Astrocyte of the cerebellum (primary cell): ENCODE measurements around the gene CD274.

Source experiments
- DNase-seq: peaks from one replicate; pipeline ENCODE4 v3.0.0-alpha.2; 2011; ENCODE audit warnings: low read depth
- H3K4me3 ChIP-seq: 2 replicates; pipeline ENCODE4 v1.5.1; 2011; ENCODE audit warnings: mild to moderate bottlenecking, low read depth, low read length, moderate library complexity
- in situ Hi-C: cut with HindIII; loops from 2 replicates; pipeline ENCODE4 v1.10.0; 2017; ENCODE audit warnings: low sequenced_read_pairs
- TF ChIP-seq, protein P1 (sequence below): IDR thresholded peaks from 2 replicates; pipeline ENCODE4 v1.5.1; 2012; ENCODE audit warnings: low read length, low read depth, moderate library complexity, mild to moderate bottlenecking; ENCODE audit errors: missing control alignments

CD274 gene

DNA sequence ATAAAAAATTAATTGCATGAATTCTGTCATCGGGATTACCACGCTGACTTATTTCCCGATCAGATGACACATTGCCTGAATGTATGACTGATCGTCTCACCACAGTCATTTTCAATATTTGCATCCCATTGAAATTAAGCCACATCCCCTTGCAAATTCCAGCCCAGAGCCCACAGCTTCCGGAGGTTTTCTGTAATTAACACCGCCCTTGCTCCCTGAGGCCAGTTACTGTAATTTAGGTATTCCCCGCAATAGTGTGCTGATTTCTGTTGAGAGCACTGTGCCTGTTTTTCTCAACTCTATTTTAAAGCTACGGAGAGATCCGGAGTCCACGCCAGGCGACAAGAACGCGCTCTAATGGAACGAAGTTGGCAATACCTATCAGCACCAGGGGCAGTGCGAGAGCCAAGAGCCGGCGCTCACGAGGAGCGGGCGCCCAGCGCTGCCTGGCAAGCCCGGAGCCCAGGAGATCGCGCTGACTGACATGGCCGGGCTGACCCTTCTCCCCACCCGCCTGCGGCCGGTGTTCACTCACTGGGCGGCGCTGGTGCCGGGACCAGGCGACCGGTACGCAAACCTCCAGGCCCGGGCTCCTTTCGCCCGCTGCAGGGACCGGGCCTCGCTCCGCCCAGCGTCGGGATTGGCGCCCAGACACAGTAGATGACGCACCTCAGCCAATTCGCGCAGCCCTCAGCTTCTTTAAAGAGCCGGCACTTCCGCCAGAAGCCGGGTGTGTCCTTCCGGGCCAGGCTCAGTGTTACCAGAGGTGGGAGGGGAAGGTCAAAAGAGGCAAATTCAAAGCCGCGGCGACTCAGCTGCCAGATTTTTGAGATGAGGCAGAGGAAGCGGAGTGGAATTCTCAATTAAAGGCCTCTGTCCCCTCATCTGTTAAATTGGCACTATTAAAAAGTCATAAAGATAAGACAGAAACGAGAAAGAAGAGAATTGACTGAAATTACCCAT is 12.8 kb upstream of the CD274 start, which contains the start of gene PLGRKT:
Gene PLGRKT, minus strand, starts transcription at position 672 of the 963 bp plus-strand sequence. CDS start 5,948 bp downstream, outside the sequence.
- in situ Hi-C loops, result no loop called here
- TF ChIP-seq, protein P1, sequence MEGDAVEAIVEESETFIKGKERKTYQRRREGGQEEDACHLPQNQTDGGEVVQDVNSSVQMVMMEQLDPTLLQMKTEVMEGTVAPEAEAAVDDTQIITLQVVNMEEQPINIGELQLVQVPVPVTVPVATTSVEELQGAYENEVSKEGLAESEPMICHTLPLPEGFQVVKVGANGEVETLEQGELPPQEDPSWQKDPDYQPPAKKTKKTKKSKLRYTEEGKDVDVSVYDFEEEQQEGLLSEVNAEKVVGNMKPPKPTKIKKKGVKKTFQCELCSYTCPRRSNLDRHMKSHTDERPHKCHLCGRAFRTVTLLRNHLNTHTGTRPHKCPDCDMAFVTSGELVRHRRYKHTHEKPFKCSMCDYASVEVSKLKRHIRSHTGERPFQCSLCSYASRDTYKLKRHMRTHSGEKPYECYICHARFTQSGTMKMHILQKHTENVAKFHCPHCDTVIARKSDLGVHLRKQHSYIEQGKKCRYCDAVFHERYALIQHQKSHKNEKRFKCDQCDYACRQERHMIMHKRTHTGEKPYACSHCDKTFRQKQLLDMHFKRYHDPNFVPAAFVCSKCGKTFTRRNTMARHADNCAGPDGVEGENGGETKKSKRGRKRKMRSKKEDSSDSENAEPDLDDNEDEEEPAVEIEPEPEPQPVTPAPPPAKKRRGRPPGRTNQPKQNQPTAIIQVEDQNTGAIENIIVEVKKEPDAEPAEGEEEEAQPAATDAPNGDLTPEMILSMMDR, result peak; percentile 19
- DNase-seq, result peak; percentile 64
- peak within 1 kb of the TSS; percentile 78 for H3K4me3 ChIP-seq

DNA sequence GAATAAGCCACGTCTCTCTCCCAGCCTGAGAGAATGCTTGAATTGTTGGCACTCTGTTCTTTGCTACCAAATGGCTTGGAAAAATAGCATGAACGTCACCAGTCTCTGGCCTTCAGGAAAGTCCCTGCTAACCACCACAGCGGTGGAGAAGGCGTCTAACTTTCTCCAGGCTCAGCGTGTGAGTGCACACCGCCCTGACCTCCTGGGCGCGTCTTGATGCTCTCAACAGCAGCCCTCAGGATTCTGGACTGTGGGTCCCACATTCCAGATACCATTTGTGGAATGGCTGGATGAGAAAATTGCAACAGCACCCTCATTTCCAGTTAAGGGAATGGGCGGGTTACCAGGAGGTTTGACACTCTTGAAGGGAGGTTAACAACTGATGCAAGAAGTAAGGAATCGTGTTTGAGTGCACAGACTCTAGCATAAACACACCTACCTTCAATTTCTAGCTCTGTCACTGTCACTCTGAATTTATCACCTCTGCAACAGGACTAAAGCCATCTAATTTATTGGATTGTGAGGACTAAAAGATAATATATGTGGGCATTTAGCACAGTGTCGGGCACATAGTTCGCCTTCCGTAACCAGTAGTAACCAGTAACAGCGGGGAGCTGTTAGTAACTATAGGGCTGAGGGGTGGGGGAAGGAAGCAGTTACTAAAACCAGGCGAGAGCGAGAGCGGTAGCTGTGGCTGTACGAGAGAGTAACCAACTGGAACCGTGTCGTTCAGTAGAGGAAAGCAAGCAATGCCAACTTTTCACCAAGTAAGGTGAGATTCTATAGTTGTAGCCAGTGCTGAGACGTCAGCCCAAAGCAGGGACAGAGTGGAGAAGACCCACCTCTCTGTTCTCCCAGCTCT is 11.8 kb upstream of the CD274 start:
- in situ Hi-C loops, result no loop called here
- H3K4me3 ChIP-seq, result peak overlapping the region; percentile 78
- no peak for DNase-seq
- TF ChIP-seq, protein P1, result no peak

DNA sequence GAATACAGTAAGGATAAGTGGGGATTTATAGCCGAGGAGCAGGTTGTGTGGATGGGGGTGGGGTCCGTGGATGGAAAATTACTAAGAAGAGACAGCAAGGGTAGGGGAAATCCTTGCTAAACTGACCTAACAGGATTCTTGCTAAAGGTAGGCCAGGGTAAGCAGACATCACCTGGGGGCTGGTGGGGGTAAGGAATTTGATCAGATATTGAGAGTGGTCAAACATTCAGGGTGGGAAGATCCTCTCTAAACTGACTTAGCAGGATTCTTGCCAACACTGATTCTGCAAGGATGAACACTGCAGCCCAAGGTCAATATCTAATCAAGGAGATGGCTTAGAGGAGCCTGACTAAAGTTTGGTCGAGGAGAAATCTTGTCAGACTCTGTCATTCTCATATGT is 9.9 kb upstream of the CD274 start:
- no peak for DNase-seq
- no peak overlapping the region for H3K4me3 ChIP-seq
- in situ Hi-C loops, result loop anchor here (10.0 kb wide), 1 partner anchor 256 kb away; the partner anchor contains the start of gene INSL6
- TF ChIP-seq, protein P1, result no peak

DNA sequence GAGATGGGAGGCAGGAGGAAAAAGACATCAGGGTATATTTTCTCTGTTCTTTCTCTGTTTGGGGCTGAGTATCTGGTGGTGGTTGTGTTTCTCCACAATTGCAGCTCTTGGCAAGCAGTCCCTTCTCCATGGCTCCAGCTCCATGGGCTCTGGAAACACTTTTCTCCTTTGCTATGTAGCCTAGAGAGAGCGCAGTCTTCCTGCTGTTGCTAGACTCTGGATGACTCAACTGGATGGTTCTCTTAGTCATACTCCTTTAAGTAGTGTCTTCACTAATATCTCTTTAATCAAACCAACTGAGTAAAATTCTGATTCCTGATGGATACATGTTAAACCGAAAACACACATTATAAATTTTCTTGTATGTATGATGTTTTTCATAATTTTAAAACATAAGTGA is 9.3 kb upstream of the CD274 start:
- TF ChIP-seq, protein P1, result no peak

DNA sequence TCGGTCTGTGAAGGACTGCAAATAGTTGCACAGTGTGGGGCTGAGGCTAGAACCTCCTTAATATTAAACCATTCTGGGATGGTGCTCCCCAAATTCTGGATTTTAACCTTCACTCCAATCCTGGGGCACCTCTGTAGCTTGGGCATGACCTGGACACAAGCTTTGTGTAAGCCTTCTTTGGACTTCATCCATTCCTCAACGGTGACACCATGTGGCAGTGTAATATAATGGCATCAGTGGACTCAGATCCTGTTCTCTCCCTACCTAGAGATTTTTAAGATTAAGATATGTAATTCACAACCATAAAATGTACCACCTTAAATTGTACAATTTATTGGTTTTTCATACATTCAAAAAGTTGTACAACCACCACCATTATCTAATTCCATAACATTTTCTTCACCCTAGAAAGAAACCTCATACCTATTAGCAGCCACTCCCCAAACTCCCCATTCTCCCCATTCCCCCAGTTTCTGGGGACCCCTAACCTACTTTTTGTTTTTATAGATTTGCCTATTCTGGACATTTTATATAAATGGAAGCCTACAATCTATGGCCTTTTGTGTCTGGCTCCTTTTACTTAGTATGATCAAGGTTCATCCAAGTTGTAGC is 7.8 kb upstream of the CD274 start:
- in situ Hi-C loops, result loop anchor here (10.0 kb wide), 1 partner anchor 258 kb away; the partner anchor contains the start of gene INSL6
- no peak overlapping the region for H3K4me3 ChIP-seq
- TF ChIP-seq, protein P1, result peak; percentile 60
- DNase-seq, result no peak

More for the DNA sequence above, 9.3 kb upstream of the CD274 start:
- H3K4me3 ChIP-seq, result no peak overlapping the region
- DNase-seq, result no peak
- in situ Hi-C loops, result loop anchor here (10.0 kb wide), 1 partner anchor 256 kb away; the partner anchor contains the start of gene INSL6
